Smooth muscle cell (in vitro differentiated cells): Measurements from ENCODE around the gene RARG. TPM values are rescaled to one million over a fixed set of nuclear protein-coding genes. Genes with fewer than 3 reads are reported as not detected.
A peak's percentile ranks its signal among the peaks of the same experiment; 100 is the strongest.

Experiments used
- DNase-seq: peaks from one replicate; lab custom pipeline; 2025; ENCODE audit not compliant: unreplicated experiment; lab: John Stamatoyannopoulos, UW
- H2AFZ ChIP-seq: fragments of 200-600 bp; sonication (generic); 2 replicates; pipeline ENCODE4 v1.6.0; 2016; ENCODE audit warnings: antibody characterized with exemption, low read depth, mild to moderate bottlenecking
- H3F3A ChIP-seq: fragments of 200-600 bp; sonication (generic); 2 replicates; pipeline ENCODE4 v1.6.0; 2017; ENCODE audit warnings: antibody characterized with exemption, low read depth
- H3K27ac ChIP-seq: fragments of 200-600 bp; sonication (generic); 2 replicates; pipeline ENCODE4 v1.5.1; 2016; ENCODE audit warnings: low read depth, mild to moderate bottlenecking
- H3K27me3 ChIP-seq: fragments of 200-600 bp; sonication (generic); 2 replicates; pipeline ENCODE4 v1.6.1; 2016; ENCODE audit warnings: low read depth, mild to moderate bottlenecking
- H3K36me3 ChIP-seq: fragments of 200-600 bp; sonication (generic); 2 replicates; pipeline ENCODE4 v1.5.1; 2016; ENCODE audit warnings: low read depth
- H3K4me1 ChIP-seq: fragments of 200-600 bp; sonication (generic); 2 replicates; pipeline ENCODE4 v1.5.1; 2016; ENCODE audit warnings: low read depth
- H3K4me2 ChIP-seq: fragments of 200-600 bp; sonication (generic); 2 replicates; pipeline ENCODE4 v1.6.0; 2016; ENCODE audit warnings: mild to moderate bottlenecking
- H3K4me3 ChIP-seq: fragments of 200-600 bp; sonication (generic); 2 replicates; pipeline ENCODE4 v1.5.1; 2016; ENCODE audit warnings: mild to moderate bottlenecking
- H3K79me2 ChIP-seq: fragments of 200-600 bp; sonication (generic); 2 replicates; pipeline ENCODE4 v1.6.0; 2016; ENCODE audit warnings: low read depth, mild to moderate bottlenecking
- H3K9ac ChIP-seq: fragments of 200-600 bp; sonication (generic); 2 replicates; pipeline ENCODE4 v1.6.0; 2016; ENCODE audit warnings: low read depth
- H3K9me3 ChIP-seq: fragments of 200-600 bp; sonication (generic); replicated peaks from 2 replicates; pipeline ENCODE4 v1.5.1; 2016; ENCODE audit warnings: low read depth
- H4K20me1 ChIP-seq: fragments of 200-600 bp; sonication (generic); 2 replicates; pipeline ENCODE4 v1.6.0; 2016; ENCODE audit warnings: low read depth
- WGBS: methylation state at CpG from one replicate; pipeline ENCODE4 v1.1.7; 2016; ENCODE audit warnings: low lambda C conversion rate; 5-methylcytosine and 5-hydroxymethylcytosine counted together
- polyA plus RNA-seq: library from polyadenylated mRNA; unstranded; fragments of >200 nt; fragmentation: Nextera tagmentation; extraction: Ambion mirVana; gene quantifications from 2 replicates; pipeline ENCODE4 v1.2.1, GENCODE V29; 2016
- total RNA-seq: library from RNA; depleted of rRNA; stranded (reverse); fragments of >200 nt; gene quantifications from 2 replicates; pipeline ENCODE4 v1.2.3, GENCODE V29; 2014
- TF ChIP-seq, protein P1 (sequence below): fragments of 200-600 bp; sonication (generic); IDR thresholded peaks from 2 replicates; pipeline ENCODE4 v1.5.1; 2017; ENCODE audit warnings: borderline replicate concordance, mild to moderate bottlenecking, antibody characterized with exemption; ENCODE audit not compliant: insufficient read depth, poor library complexity, severe bottlenecking

Gene RARG
- total and polyA plus RNA-seq, 2 experiments from 2014 or later, result 21.8 to 32.9 TPM

- WGBS, result 96% methylated on average over 4 of the region's 4 CpGs
- H3K4me3 ChIP-seq, result no peak overlapping the region
- H3K9ac ChIP-seq, result no peak overlapping the region
- no peak overlapping the region for H3K4me2 ChIP-seq
- no peaks in the 10 kb centered on the region for H3K36me3 ChIP-seq
- peaks cover 7% of the 10 kb centered on the region for H3K79me2 ChIP-seq
- H3K27me3 ChIP-seq, result no peaks in the 10 kb centered on the region
- H3K27ac ChIP-seq, result no peak overlapping the region
- peaks cover 22% of the 10 kb centered on the region for H3F3A ChIP-seq
- no peaks in the 10 kb centered on the region for H4K20me1 ChIP-seq
- TF ChIP-seq, protein P1, sequence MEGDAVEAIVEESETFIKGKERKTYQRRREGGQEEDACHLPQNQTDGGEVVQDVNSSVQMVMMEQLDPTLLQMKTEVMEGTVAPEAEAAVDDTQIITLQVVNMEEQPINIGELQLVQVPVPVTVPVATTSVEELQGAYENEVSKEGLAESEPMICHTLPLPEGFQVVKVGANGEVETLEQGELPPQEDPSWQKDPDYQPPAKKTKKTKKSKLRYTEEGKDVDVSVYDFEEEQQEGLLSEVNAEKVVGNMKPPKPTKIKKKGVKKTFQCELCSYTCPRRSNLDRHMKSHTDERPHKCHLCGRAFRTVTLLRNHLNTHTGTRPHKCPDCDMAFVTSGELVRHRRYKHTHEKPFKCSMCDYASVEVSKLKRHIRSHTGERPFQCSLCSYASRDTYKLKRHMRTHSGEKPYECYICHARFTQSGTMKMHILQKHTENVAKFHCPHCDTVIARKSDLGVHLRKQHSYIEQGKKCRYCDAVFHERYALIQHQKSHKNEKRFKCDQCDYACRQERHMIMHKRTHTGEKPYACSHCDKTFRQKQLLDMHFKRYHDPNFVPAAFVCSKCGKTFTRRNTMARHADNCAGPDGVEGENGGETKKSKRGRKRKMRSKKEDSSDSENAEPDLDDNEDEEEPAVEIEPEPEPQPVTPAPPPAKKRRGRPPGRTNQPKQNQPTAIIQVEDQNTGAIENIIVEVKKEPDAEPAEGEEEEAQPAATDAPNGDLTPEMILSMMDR, result no peak
- DNase-seq, result no peak
- no peaks in the 10 kb centered on the region for H3K9me3 ChIP-seq
- no peak overlapping the region for H2AFZ ChIP-seq
- H3K4me1 ChIP-seq, result peaks cover 47% of the 10 kb centered on the region
Observed at GRCh38 chr12:53226815-53227214, 5.2 kb downstream of the RARG start.

- WGBS, result 90% methylated on average over 10 of the region's 10 CpGs
- no peak overlapping the region for H2AFZ ChIP-seq
- no peaks in the 10 kb centered on the region for H4K20me1 ChIP-seq
- no peaks in the 10 kb centered on the region for H3K27me3 ChIP-seq
- peaks cover under 1% of the 10 kb centered on the region for H3K79me2 ChIP-seq
- no peak overlapping the region for H3K4me3 ChIP-seq
- H3K9ac ChIP-seq, result no peak overlapping the region
- H3K9me3 ChIP-seq, result no peaks in the 10 kb centered on the region
- no peak for DNase-seq
- peaks cover 40% of the 10 kb centered on the region for H3K4me1 ChIP-seq
- no peaks in the 10 kb centered on the region for H3K36me3 ChIP-seq
- peak overlapping the region; percentile 2 for H3K27ac ChIP-seq
- peaks cover 22% of the 10 kb centered on the region for H3F3A ChIP-seq
- no peak overlapping the region for H3K4me2 ChIP-seq
- TF ChIP-seq, protein P1, result no peak
Observed at GRCh38 chr12:53225635-53226424, 6.2 kb downstream of the RARG start.

DNA sequence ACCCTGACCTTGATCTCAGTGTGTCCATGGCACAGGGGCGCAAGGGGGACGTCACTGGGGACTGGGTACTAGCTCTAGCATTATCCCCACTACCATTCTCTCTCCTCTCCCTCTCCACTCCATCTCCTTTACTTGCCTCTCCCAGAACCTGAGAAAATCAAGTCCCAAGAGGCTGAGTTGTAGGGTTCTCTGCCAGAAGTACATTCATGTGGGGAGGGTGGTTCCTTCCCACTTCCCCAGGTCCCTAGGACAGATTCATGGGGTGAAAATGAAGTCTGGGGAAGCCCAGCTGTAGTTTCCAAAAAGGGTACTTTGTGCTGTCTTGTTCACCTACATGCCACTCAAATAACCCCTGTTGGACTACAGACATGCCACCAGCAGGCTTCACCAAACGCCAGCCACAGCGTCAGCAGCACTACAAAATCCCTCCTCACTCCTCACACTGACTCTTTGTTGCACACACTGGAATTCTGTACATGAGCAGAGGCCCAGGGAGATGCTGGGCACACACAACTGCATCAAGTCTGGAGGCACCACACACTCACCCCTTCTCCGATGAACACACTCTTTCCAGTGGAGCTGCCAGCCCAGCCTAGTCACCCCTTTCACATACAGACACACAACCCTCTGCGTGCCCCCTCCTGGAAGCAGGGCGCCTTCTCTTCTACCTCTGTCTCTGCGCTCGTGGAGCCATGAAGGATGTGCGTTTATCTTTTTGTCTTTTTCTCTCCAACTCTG lies 6.9 kb downstream of the RARG start:
- no peaks in the 10 kb centered on the region for H3K9me3 ChIP-seq
- TF ChIP-seq, protein P1, result no peak
- peaks cover 40% of the 10 kb centered on the region for H3K4me1 ChIP-seq
- H3K9ac ChIP-seq, result no peak overlapping the region
- no peak for DNase-seq
- H3K4me2 ChIP-seq, result peak overlapping the region; percentile 88
- H3F3A ChIP-seq, result peaks cover 25% of the 10 kb centered on the region
- no peaks in the 10 kb centered on the region for H4K20me1 ChIP-seq
- H2AFZ ChIP-seq, result no peak overlapping the region
- H3K79me2 ChIP-seq, result no peaks in the 10 kb centered on the region
- no peaks in the 10 kb centered on the region for H3K27me3 ChIP-seq
- H3K27ac ChIP-seq, result peak overlapping the region; percentile 97
- H3K4me3 ChIP-seq, result no peak overlapping the region
- H3K36me3 ChIP-seq, result no peaks in the 10 kb centered on the region
- WGBS, result 68% methylated on average over 10 of the region's 10 CpGs
